Loucy (cell line): Measurements from ENCODE around the gene ARHGAP4.
A peak's percentile ranks its signal among the peaks of the same experiment; 100 is the strongest.

Experiments
- H2AFZ ChIP-seq: fragments of 200-600 bp; sonication (generic); 2 replicates; pipeline ENCODE4 v1.6.0; 2016; ENCODE audit warnings: antibody characterized with exemption, mild to moderate bottlenecking, low read length, moderate library complexity
- H3F3A ChIP-seq: fragments of 200-600 bp; 2 replicates; pipeline ENCODE4 v1.6.0; 2016; ENCODE audit warnings: antibody characterized with exemption, low read depth, mild to moderate bottlenecking
- H3K27me3 ChIP-seq: fragments of 200-600 bp; sonication (generic); 2 replicates; pipeline ENCODE4 v1.6.1; 2014; ENCODE audit warnings: low read length, mild to moderate bottlenecking; ENCODE audit not compliant: insufficient read depth, poor library complexity, severe bottlenecking
- H3K36me3 ChIP-seq: fragments of 200-600 bp; sonication (generic); 2 replicates; pipeline ENCODE4 v1.6.1; 2016; ENCODE audit warnings: low read length; ENCODE audit not compliant: insufficient read depth
- H3K4me1 ChIP-seq: fragments of 200-600 bp; sonication (generic); 2 replicates; pipeline ENCODE4 v1.5.1; 2014; ENCODE audit warnings: low read length, mild to moderate bottlenecking; ENCODE audit not compliant: insufficient read depth, poor library complexity, severe bottlenecking
- H3K4me2 ChIP-seq: fragments of 200-600 bp; sonication (generic); 2 replicates; pipeline ENCODE4 v1.6.0; 2014; ENCODE audit warnings: antibody characterized with exemption, low read length, low read depth, mild to moderate bottlenecking; ENCODE audit not compliant: poor library complexity, severe bottlenecking
- H3K4me3 ChIP-seq: fragments of 200-600 bp; sonication (generic); 2 replicates; pipeline ENCODE4 v1.5.1; 2014; ENCODE audit warnings: low read length, mild to moderate bottlenecking, mixed read lengths; ENCODE audit not compliant: poor library complexity, severe bottlenecking
- H3K79me2 ChIP-seq: fragments of 200-600 bp; sonication (generic); 2 replicates; pipeline ENCODE4 v1.6.1; 2014; ENCODE audit warnings: low read length; ENCODE audit not compliant: insufficient read depth
- H3K9ac ChIP-seq: fragments of 200-600 bp; sonication (generic); 2 replicates; pipeline ENCODE4 v1.6.0; 2014; ENCODE audit warnings: mild to moderate bottlenecking, low read depth, low read length, moderate library complexity; ENCODE audit not compliant: poor library complexity, severe bottlenecking
- H3K9me2 ChIP-seq: fragments of 200-600 bp; sonication (generic); replicated peaks from 2 replicates; pipeline ENCODE4 v1.6.1; 2016; ENCODE audit warnings: low read depth, low read length, mixed read lengths
- H3K9me3 ChIP-seq: fragments of 200-600 bp; sonication (generic); 2 replicates; pipeline ENCODE4 v1.6.1; 2014; ENCODE audit warnings: mild to moderate bottlenecking, antibody characterized with exemption, low read length, low read depth; ENCODE audit not compliant: insufficient read depth
- H4K20me1 ChIP-seq: fragments of 200-600 bp; sonication (generic); 2 replicates; pipeline ENCODE4 v1.6.0; 2014; ENCODE audit warnings: antibody characterized with exemption, low read length, mild to moderate bottlenecking; ENCODE audit not compliant: insufficient read depth, poor library complexity, severe bottlenecking
- EZH2phosphoT487 ChIP-seq: fragments of 200-600 bp; IDR thresholded peaks from 2 replicates; pipeline ENCODE4 v1.6.1; 2018; ENCODE audit warnings: antibody characterized with exemption, mild to moderate bottlenecking, moderate library complexity, borderline replicate concordance
- TF ChIP-seq, protein P1 (sequence below): fragments of 200-600 bp; sonication (generic); conservative IDR thresholded peaks from 2 replicates; pipeline ENCODE4 v1.5.1; 2014; ENCODE audit warnings: mild to moderate bottlenecking, antibody characterized with exemption, low read length

The ARHGAP4 gene

DNA sequence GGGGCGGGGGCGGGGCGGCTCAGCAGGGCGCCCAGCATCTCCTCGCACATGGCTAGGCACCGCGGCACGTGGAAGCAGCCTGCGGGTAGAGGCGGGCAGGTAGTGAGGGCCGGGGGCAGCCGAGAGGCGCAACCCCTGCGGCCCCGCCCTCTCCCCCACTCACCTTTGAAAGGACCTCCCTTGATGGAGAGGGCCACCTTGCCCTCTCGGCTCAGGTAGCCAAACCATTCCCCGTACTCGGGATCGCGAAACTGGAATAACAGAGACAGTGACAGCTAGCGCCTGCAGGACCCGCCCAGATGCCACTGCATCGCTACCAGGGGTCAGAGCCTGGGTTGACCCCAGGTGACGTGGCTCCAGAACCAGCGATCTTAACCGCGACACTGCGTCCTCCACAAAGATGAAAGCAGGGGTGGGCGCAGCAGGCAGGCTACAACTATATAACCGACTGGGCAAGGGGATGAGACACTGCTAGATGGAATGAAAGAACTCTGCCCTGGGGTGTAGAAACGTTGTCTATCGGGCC is 9.3 kb upstream of the ARHGAP4 start:
- peaks cover 39% of the 10 kb centered on the region for H3K79me2 ChIP-seq
- H2AFZ ChIP-seq: no peak overlapping the region
- H3F3A ChIP-seq: no peaks in the 10 kb centered on the region
- peak overlapping the region; percentile 56 for H3K4me2 ChIP-seq
- H3K36me3 ChIP-seq: no peaks in the 10 kb centered on the region
- H4K20me1 ChIP-seq: no peaks in the 10 kb centered on the region
- H3K9ac ChIP-seq: no peak overlapping the region
- peak overlapping the region; percentile 52 for H3K4me3 ChIP-seq
- TF ChIP-seq EZH2phosphoT487: no peak
- TF ChIP-seq, protein P1, sequence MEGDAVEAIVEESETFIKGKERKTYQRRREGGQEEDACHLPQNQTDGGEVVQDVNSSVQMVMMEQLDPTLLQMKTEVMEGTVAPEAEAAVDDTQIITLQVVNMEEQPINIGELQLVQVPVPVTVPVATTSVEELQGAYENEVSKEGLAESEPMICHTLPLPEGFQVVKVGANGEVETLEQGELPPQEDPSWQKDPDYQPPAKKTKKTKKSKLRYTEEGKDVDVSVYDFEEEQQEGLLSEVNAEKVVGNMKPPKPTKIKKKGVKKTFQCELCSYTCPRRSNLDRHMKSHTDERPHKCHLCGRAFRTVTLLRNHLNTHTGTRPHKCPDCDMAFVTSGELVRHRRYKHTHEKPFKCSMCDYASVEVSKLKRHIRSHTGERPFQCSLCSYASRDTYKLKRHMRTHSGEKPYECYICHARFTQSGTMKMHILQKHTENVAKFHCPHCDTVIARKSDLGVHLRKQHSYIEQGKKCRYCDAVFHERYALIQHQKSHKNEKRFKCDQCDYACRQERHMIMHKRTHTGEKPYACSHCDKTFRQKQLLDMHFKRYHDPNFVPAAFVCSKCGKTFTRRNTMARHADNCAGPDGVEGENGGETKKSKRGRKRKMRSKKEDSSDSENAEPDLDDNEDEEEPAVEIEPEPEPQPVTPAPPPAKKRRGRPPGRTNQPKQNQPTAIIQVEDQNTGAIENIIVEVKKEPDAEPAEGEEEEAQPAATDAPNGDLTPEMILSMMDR: no peak
- H3K4me1 ChIP-seq: peaks cover 5% of the 10 kb centered on the region
- H3K9me3 ChIP-seq: no peaks in the 10 kb centered on the region
- H3K9me2 ChIP-seq: no peaks in the 10 kb centered on the region
- no peaks in the 10 kb centered on the region for H3K27me3 ChIP-seq

DNA sequence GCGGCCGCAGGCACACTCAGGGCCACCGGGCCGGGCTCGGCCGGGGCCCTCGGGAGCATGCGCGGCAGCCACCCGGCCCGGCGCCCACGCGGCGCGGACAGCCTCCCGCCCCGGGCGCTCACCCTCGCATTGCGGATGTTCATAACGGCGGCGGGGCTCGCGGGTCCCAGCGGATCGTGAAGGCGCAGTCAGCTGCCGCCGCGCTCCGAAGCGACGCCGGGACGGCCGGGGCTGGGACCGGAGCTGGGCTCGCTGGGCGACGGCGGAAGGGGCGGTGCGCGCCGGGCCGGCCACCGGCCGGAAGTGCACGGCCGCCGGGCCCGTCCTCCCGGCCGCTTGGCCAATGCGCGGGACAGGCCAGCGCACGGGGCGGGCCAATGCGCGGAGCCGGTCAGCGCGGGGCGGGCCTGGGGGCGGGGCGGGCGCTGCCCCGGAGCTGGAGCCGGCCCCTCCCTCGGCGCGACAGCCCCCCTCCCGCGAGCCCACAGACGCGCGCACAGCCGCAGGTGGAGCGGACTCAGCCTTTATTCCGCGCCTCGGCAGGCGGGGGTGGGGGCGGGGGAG is 8.8 kb upstream of the ARHGAP4 start, which contains the start of gene NAA10:
NAA10 (minus strand) TSS at position 276 of the 564 bp plus-strand sequence; CDS start at position 143, 133 bp downstream.
- Histone ChIP-seq H3K9ac (peak within 1 kb of the TSS; percentile 81), H4K20me1 (no peaks in the 10 kb centered on the region), H2AFZ (no peak within 1 kb of the TSS), H3K9me2 (no peaks in the 10 kb centered on the region), H3K4me1 (peaks cover 5% of the 10 kb centered on the region), H3K4me3 (peak within 1 kb of the TSS; percentile 81), H3K4me2 (peak within 1 kb of the TSS; percentile 89), H3K9me3 (no peaks in the 10 kb centered on the region), H3K79me2 (peaks cover 40% of the 10 kb centered on the region), H3K36me3 (no peaks in the 10 kb centered on the region), H3K27me3 (no peaks in the 10 kb centered on the region), H3F3A (no peaks in the 10 kb centered on the region)
- TF ChIP-seq, protein P1: no peak
- TF ChIP-seq EZH2phosphoT487: no peak

DNA sequence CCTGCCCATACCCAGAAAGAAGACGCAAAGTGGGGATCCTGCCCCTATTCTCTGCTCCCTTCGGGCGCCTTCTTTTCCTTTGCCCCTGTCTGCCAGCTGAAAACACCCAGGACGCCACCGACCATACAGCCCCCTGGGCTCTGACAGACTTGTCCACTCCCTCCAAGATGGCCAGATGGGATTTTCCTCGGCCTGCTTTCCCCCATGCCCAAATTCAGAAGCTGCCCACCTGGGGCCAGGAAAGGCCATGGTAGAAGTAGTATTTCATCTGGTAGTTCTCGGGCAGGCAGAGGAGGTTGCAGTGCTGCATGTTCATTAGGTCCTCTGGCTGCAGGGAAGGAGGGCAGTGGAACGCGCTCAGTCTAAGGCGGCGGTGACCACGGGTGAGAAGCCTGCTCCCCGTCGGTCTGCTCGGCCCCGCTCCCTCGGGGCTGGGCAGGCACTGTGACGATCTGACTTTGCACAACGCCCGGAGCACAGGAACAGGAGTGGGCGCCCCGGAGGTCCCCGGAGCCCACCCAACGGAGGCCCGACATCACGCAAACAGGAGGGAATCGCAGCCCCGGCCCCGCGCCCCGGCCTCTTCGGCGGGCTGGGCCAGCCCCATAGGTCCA is 8.2 kb upstream of the ARHGAP4 start:
- Histone ChIP-seq H3K4me1 (peaks cover 8% of the 10 kb centered on the region), H3F3A (no peaks in the 10 kb centered on the region), H3K27me3 (no peaks in the 10 kb centered on the region), H3K36me3 (no peaks in the 10 kb centered on the region), H4K20me1 (no peaks in the 10 kb centered on the region), H3K4me2 (peak overlapping the region; percentile 89), H3K9me3 (no peaks in the 10 kb centered on the region), H3K9me2 (no peaks in the 10 kb centered on the region), H3K9ac (peak overlapping the region; percentile 81), H2AFZ (no peak overlapping the region), H3K4me3 (peak overlapping the region; percentile 81), H3K79me2 (peaks cover 44% of the 10 kb centered on the region)
- TF ChIP-seq, protein P1: no peak
- no peak for TF ChIP-seq EZH2phosphoT487
